A549 treated with AZD9567 at 1 μM for 4 hours (cell line): ENCODE measurements around the gene RAF1. TPM values are rescaled to one million over a fixed set of nuclear protein-coding genes. Genes with fewer than 3 reads are reported as not detected.

ENCODE experiments used
- total RNA-seq: library from RNA; stranded (reverse); fragments of 200-300 nt; extraction: Qiagen RNA extraction; gene quantifications from 5 replicates; pipeline ENCODE4 v1.2.3, GENCODE V29; 2022; ENCODE audit not compliant: insufficient read depth

The RAF1 gene
- 61.2 to 64.4 TPM (median 62.9 TPM) in 5 replicates for total RNA-seq

DNA sequence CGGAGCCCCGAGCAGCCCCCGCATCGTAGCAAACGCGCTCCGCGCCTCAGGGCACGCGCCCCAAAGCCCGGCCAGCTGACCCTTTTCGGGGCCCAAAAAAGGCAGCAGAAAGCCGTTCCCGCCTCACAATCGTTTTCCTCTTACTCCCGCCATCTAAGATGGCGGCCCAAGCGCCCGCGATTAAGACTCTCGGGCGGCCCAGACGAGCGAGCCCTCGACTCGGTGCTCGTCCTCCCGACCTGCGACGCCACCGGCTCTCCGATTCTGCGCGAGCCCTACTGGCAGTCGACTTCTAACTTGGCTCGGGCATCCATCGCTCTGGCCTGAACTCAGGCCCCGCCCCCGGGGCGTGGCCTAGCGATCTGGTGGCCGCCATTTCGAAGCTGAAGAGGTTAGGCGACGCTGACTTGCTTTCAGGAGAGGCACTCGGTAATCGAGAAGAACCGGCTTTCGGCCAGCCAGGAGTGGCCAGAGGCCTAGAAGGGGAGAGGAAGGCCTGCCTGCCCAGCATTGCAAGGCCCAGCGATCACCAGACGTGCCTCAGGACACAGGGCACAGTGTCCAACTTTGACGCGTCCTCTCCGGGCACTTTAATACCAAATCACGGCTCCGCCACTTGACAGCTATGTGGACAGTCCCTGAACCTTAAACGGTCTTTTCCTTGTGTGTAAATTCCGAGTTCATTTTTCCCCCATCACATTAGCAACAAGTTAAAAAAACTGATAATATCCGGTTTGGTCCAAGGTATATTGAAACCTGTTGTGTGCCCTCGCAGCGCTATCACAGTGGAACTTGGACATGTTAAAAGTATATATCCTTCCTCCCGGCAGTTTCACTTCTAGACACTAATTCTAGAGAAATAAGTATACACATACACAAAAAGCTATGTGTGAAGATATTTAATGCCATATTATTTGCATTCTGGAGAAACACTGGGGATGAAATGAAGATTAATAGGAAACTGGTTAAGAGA lies at the start of gene RAF1:
RAF1 (minus strand) TSS at position 182 of the 973 bp plus-strand sequence. CDS start 45,396 bp downstream, outside the sequence.

DNA sequence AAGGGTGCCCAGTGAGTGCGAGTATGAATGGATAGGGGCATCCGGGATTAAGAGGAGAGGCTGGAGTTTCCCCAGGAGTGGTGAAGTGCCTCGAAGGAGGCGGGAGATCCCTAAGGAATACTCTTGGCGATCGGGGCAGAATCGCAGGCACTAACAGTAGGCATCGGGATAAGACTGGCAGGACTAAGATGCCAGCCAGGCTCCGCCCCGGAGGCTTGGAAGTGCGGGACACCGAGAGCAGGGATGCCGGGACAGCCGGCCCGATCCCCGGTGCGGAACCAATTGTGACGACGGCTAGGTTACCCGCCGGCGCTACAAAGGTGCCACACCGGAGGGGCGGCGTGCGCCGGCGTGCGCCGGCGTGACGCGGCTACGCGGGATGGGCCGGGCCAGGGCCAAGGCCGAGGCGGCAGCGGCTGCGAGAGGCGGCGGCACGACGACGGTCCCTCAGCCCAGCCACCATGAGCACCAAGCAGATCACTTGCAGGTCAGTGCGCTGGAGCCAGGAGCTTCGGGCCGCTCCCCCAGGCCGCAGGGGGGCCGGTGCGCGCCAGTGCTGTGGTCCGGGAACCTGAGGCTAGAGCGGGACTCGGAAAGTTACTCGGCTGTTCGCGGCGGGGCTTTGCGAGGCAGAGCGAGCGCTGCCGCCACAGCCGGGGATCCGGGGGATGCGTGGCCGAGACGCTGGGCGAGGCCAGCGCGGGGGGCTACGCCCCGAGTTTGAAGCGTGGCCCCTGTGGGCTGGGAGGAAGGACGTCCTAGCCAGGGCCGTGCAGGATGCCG lies 107.0 kb downstream of the RAF1 start, which contains the start of gene MKRN2:
MKRN2 (plus strand) TSS at position 398 of the 783 bp plus-strand sequence; CDS start at position 462, 64 bp downstream.

DNA sequence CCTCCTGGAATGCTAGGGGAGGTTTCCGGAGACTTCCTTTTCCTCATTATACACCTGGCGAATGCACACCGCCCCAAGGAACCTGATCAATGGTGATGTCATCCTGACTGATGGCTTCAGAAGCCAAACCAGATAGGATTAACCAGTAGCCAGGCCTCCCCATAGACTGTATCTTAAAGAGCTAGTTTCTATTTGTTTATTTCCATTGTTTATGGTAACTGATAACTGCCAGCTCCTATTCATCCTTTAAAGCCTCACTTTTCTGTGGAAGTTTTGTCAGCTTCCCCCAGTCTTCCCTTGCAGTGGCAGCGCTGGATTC lies 118.5 kb downstream of the RAF1 start, which contains the start of gene MKRN2OS:
MKRN2OS (minus strand) TSS at position 27 of the 319 bp plus-strand sequence. CDS start 35 bp downstream, outside the sequence.

Other genes with a start within 250 kb of the RAF1 start
- gene TSEN2, start 179.6 kb downstream of the RAF1 start, total RNA-seq = 16.1 to 17.6 TPM (median 17.5 TPM) in 5 replicates
- gene MKRN2OS, start 118.6 kb downstream of the RAF1 start, total RNA-seq = not detected in 5 replicates
- gene MKRN2, start 107.0 kb downstream of the RAF1 start, total RNA-seq = 26.4 to 39.0 TPM (median 29.1 TPM) in 5 replicates
- gene TMEM40, start 95.1 kb upstream of the RAF1 start, total RNA-seq = 0.23 to 0.41 TPM (median 0.36 TPM) in 4 of 5 replicates, not detected in the other
- gene CAND2, start 132.6 kb upstream of the RAF1 start, total RNA-seq = 0.28 to 0.48 TPM (median 0.32 TPM) in 4 of 5 replicates, not detected in the other
- gene RPL32, start 177.4 kb upstream of the RAF1 start, total RNA-seq = 2,078 to 2,430 TPM (median 2,419 TPM) in 5 replicates